ENCODE data around the gene CDH20.

Gene CDH20

DNA sequence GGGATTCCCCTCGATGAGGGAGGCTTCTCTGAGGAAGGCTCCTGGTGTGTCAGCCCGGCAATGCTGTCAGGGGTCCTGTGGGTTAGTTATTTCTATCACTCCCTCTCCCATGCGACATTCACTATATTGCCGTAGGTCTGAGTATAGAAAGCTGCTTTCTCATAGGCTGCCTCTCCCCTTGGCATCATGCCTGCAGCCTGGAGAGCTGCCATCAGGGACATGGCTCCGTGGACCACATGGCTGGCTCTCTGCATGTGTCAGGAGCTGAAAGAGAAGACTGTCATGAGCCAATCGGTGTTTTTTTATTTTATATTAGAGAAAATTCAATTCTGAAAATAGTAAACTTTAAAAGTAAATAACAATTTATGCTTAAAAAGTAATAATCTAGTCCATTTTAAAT is 198.0 kb downstream of the CDH20 start:
- DNase-seq (ENCODE audit: low spot score) = no peak

DNA sequence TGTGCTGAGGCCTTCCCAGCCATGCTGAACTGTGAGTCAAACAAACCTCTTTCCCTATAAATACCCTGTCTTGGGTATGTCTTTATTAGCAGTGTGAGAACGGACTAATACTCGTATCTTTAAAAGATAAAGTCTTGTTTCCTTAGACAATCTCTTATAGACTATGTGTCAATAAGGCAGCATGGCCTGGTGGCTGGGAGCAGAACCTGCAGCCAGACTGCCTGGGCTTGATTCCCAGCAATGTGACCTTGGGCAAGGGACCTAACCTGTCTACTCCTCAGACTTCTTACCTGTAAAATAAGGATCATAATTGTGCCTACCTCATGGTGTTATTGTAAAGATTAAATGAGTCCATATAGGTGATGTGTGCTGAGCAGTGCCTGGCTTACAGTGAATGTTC is 198.7 kb downstream of the CDH20 start:
- DNase-seq (ENCODE audit: low spot score) = no peak

DNA sequence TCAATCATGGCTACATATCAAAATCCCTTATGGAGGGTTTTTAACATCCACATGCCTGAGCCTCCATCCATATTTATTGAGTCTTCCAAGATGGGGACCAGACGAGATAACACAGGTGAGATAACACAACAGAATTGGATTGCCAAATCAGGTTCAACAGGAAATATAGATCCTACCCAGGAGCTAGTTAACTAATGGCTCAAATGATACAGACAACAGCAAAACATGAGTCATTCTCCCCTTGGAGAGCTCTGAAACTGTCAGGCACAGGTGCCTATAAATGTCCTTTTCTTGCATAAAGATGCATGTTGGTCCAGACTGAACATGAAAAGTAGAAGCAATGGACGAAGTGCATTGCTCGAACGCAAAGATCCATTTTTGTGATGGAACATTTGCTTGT is 202.2 kb downstream of the CDH20 start:
- no peak for DNase-seq (ENCODE audit: low spot score)

DNA sequence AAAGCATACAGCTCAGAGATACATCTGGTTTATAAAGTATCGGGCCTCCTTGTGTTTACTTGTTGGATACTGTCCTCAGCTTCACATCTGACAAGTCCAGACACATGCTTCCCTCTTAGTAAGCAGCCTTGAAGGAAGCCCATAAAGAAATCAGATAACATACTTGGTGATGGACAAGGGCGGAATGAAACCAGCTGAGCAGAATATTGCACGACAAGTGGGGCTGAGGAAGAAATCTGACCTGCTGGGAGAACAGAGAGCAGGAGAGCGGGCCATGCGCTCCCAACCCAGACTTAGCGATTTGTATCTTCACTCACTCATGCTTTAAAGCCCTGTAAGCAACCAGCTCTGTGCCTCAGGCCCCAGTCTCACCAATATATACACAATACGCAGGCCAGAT is 208.4 kb downstream of the CDH20 start:
- DNase-seq (ENCODE audit: low spot score) = no peak

DNA sequence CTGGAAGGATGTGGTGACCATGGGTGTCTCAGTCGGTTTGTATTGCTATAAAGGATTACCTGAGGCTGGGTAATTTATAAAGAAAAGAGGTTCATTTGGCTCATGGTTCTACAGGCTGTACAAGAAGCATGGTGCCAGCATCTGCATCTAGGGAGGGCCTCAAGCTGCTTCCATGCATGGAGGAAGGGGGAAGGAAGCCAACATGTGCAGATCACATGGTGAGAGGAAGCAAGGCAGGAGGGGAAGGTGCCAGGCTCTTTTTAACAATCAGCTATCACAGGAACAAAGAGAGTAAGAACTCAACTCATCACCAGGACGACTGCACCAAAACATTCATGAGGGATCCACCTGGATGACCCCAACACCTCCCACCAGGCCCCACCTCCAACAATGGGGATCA is 209.4 kb downstream of the CDH20 start:
- no peak for DNase-seq (ENCODE audit: low spot score)

DNA sequence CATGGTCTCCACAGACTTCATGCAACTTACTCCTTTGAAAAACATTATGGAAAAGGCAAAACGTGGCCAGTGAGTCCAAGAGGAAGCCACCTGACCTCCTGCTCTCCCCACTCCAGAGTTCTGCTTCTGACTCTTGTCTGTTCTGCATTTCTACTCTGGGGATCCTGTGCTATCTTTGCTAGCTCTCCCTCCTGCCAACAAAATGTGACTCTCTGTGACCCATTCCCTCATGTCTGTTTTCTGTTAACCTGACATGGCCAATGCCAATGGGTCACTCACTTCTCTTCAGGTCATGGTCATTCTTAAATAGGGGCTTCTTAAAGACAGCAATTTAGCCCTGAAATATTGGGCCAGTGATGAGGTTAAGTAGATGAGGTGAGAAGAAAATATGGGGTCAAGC is 210.3 kb downstream of the CDH20 start:
- DNase-seq (ENCODE audit: low spot score) = no peak

DNA sequence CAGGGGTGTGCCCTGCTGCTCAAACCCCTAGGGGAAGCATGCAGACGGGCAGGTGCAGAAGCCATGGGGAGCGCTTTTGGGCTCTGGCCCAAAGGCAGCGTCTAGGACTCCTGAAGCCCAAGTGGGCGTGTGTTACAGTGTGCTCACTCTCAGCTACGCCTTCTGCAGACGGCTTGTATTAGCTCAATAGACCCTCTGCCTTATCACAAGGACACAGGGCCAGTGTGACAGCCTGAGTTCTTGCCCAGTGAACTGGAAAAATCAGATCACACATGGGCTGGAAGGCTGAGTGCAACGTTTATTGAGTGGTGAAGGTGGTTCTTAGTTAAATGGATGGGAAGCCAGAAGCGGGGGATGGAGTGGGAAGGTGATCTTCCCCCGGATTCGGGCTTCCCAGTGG is 210.9 kb downstream of the CDH20 start:
- no peak for DNase-seq (ENCODE audit: low spot score)

DNA sequence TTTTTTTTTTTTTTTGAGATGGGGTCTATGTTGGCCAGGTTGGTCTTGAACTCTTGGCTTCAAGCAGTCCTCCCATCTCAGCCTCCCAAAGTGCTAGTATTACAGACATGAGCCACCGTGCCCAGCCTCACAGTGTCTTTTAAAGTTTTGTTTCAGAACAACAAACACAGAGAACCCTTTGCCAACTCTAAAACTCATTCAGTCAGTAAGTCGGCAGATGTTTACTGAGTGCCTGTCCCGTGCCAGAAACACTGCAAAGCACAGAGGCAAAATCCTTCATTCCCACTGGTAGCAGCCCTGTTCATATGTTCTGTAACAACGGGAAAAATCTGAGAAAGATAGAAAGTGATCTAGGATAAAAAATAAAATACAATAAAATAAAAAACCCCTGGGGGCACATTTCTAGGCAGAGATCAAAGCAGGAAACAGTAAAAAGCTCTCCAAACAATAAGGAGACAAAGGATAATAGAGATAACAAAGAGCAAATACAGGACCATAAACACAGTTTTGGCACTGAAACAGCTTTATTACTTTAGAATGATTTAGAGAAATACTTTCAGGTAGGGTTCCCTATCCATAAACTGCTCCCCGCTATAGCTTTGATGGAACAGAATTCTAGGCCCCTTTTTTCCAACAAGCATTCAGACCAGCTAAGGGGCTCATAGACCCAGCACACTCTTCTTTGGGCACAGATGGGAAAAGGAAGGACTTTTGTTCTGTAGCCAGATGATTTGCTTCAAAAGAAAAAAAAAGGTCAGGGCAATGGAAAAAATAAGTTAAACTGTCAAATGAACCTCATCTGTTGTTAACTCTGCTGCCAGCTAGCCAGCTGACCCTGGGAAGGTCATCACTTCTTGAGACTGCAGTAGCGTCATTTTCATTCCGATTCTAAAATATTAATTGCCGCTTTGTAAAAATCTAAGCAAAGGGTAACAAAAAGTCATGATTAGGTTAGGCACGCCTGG is 212.3 kb downstream of the CDH20 start:
- no peak for DNase-seq (ENCODE audit: low spot score)

DNA sequence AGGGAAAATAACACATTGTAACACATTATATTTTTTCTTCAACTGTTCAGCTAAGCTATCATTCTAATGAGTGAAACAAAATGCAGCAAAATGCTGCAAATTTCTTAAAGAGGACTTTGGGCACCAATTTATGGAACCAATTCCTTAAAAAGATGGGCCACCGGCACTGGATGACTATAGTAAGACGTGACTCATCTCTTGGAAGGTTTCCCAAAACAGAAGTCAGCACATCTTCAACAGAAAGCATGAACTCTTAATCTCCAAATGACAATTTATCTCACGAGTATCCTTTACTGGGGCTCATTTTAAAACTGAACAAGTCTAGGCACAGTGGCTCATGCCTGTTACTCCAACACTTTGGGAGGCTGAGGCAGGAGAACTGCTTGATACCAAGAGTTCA is 213.4 kb downstream of the CDH20 start:
- peak; percentile 57 for DNase-seq (ENCODE audit: low spot score)

DNA sequence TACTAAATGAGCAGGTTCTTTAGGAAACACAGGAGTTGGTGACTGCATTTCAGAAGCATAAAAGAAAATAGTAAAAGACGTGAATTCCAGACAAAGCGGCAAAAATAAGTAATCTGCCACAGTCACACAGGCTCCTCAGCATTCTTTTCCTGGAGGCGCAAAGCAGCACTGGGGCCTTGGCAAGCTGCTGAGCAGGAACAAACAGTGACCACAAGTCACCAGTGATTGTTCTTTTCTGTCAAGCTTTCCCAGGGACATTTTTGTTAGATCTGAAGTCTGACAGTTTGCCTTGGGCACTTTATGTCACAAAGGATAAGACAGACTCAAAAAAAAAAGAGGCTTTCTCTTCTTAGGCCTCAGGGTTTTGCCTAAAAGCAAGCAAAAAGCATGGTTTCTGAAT is 216.2 kb downstream of the CDH20 start:
- no peak for DNase-seq (ENCODE audit: low spot score)

DNA sequence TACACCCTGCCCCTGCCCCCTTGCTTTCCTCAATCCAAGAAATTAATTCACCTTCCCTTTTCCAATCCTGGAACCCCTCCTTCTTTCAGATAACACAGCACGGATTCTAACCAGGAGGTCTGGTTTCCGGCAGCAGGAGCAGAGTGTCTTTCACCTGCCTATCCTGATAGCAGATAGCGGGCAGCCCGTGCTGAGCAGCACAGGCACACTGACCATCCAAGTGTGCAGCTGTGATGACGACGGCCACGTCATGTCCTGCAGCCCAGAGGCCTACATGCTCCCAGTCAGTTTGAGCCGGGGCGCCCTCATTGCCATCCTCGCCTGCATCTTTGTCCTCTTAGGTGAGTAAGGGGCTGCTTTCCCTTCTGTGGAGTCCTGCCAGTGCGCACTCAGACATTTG is 216.7 kb downstream of the CDH20 start:
- no peak for DNase-seq (ENCODE audit: low spot score)

DNA sequence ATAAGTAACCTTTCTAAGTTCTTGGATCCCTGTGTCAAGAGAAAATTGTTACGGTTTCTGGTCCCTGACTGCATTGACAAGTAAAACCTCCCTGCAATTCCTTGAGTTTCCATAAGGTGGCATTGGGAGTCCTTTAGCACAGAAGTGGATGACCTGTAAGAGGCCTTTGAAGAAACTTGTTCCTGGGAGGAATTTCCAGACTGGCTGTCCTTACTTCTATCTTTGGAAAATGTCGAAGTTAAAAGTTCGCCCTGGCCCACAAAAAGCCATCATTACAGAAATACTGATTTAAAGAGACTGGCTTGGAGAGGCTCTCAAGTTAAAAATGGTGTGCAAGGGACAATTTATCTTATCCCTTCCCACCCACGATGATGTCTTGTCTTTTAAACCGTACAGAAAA is 218.4 kb downstream of the CDH20 start:
- DNase-seq (ENCODE audit: low spot score) = peak; percentile 78

DNA sequence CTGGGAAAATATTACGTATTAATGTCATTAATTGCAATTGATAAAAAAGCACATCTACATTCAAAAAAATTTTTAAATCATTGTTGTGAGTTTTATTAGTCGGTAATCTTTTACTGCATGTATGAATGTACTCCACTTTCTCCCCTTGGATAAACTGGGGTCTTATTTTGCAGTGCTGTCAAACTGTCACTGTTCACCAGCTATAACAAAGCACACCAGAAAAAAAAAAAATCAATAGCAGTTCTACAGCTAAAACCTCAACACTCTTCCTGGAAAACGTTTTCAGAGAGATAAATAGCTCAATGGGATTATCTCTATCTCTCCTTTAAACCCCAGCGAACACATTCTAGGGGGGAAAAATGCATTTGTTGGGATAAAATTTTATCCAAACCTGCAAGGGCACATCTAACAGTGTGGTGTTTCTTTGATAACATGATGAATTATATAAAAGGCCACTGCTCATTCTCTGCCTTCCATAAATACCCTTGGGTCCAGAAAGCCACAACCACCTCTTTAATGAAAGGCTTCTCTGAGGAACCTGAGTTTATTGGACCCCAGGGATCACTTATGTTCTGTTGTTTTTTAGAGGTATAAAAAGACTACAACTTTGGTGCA is 219.9 kb downstream of the CDH20 start:
- DNase-seq (ENCODE audit: low spot score) = no peak

DNA sequence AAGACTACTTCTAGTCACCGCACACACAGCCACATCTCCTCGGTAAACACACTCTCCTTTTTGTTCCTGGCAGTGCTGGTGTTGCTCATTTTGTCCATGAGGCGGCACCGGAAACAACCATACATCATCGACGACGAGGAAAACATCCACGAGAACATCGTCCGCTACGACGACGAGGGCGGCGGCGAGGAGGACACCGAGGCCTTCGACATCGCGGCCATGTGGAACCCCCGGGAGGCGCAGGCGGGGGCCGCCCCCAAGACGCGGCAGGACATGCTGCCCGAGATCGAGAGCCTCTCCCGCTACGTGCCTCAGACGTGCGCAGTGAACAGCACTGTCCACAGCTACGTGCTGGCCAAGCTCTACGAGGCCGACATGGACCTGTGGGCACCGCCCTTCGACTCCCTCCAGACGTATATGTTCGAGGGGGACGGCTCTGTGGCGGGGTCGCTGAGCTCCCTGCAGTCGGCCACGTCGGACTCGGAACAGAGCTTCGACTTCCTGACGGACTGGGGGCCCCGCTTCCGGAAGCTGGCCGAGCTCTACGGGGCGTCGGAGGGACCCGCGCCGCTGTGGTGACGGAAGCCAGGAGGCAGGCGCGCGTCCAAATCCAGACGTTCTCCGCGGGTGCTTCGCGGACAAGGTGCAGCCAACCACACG is 221.0 kb downstream of the CDH20 start:
- no peak for DNase-seq (ENCODE audit: low spot score)

DNA sequence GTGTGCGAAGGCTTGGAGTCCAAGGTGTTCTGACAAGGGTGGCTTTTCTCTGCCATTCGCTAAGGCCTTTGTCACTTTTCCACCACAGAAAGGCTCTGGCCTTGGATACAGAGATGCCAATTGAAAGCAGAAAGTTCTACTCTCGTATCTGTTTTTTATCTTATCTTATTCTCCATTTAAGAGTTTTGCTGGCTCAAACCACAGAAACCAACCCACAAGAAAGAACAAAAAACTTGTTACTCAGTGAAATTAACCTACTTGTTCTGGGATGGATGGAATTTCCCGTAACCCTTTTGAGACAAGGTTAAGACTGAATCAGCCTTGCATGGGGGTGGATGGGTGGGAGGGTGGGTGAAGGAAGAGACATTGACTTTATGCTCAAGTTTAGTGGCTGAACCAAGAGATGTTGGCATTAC is 221.7 kb downstream of the CDH20 start:
- DNase-seq (ENCODE audit: low spot score) = no peak

DNA sequence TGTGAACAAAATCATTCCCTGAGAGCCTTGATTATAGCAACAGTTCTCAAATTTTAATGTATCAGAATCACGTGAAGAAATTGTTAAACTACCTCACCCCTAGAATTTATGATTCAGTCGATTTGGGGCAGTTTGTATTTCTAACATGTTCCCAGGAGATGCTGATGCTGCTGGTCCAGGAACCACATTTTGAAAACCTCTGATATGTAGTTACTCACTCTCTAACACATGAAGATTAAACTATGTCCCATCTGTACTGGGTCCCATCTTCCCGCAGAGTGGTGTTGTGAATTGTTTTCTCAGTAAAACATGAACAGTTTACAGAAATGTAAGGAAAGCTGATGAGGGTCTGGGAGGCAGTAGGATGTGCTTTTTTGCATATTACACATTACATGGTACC is 223.1 kb downstream of the CDH20 start:
- DNase-seq (ENCODE audit: low spot score) = no peak

DNA sequence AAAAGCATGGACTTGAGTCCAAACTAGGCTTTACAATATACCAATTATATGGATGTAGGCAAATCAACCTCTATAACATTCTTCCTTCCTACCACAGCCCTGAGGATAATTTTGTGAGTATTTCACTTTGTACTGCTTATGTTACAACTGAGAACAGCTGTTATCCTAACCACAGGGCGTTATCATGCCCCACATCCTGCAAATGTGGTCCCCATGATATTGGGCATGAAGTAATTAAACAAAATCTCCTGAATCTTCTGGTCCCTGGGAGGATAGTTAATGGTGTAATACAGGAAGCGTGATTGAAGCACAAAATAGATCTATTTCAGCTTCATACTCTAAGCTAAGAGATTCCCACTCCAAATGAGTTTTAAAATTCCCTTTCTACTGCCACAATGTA is 223.6 kb downstream of the CDH20 start:
- no peak for DNase-seq (ENCODE audit: low spot score)

DNA sequence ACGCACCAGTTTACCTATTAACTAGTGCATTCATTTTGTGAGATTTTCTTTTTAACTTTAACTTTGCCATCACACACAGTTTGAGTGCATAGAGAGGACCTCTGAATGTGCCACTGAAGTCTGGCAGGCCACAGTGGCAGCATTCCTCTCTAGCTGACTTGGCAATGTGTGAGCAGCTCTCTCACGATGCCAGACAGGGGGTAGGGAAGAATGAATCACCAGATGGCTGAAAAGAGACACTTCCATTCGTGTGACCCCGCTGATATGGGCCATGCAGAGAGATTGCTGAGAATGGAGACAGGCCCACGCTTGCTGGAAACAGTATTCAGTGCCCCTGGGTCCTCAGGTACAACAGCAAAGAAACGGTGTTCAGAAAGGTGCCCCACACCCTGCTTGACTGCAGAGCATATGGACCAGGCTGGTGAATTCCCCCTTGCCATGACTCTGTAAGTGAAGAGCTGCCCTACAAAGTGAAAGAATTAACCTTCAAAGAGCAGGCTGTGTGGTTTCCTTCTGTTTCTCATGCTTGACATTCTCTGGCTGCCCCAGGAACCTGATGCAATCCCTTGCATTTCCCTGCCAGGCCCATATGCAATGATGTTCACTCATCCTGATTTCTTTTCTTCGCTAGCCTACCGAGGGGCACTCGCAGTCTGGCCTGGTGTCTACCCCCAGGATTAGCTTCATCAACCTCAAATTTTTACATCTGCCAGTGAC is 236.1 kb downstream of the CDH20 start:
- peak; percentile 96 for DNase-seq (ENCODE audit: low spot score)

DNA sequence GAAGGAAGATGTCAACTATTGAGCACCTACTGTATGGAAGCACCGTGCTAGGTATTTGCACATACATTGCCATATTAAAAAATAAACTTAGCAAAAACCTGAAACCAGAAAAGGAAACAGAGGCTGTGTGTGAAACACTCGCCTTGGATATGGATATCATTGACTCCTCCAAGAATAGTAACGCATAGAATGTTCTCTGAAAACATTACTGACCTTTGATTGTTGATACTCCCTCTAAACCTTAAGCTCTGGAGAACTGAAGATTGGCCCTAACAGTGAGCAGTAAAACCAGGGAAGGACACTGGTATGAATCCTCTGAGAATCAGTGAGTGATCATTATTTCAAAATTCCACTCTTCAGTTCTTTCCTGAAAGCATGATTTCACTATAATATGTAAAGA is 236.8 kb downstream of the CDH20 start:
- no peak for DNase-seq (ENCODE audit: low spot score)

DNA sequence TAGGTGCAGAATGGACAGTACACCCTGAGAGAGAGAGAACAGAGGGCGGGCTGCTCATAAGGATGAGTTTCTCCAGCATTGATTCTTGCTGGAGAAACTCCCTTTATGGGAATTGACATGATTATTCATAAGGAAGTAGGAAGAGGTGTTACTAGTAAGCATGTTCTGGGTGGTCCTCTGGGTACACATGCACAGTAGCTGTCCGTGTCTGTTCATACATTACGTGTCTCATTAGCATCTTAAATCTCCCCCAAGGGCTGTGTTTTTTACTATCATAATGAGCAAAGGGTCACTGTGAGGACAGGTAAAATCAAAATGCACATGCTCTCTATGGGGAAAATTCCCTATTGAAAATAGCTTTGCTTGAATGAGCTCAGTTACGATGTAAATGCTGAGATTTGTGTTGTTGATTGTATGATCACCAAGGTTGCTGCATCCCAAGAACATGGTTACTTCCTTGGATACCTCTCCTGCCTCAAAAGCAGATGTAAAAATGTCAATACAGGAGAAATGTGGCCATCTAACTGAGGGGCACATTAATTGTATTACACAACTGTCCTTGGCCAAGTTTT is 238.9 kb downstream of the CDH20 start:
- DNase-seq (ENCODE audit: low spot score) = no peak

DNA sequence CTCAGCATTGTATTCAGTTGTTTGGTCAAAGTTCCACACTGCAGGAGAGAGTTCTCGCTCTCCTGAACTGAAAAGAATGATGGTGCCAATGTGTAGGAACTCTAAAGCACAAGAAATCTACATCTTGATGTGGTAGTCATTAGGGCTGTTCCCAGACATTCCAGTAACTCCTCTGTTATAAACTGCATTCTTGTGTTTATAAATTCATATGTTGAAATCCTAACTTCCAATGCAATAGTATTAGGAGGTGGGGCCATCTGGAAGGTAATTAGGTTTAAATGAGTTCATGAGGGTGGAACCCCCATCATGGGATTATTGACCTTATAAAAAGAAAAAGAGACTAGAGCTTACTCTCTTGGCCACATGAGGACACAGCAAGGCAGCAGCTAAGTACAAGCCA is 239.6 kb downstream of the CDH20 start:
- no peak for DNase-seq (ENCODE audit: low spot score)

DNA sequence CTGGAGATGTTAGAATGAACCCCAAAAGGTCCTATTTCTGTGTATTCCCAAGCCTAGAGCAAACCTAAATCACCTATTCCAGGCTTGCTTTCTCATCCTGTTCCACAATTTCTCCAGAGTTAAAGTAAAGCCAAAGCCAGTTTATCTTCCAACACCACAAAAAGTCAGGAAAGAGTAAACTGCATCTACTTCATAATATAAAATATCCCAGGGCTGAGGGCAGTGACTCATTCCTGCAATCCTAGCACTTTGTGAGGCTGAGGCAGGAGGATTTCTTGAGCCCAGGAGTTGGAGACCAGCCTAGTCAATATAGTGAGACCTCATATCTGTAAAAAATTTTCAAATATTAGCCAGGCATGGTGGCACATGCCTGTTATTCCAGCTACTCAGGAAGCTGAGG is 241.4 kb downstream of the CDH20 start:
- DNase-seq (ENCODE audit: low spot score) = no peak

Data from kidney tubule cell (primary cell).